Endodermal cell (in vitro differentiated cells): ENCODE results near the gene DRGX. TPM values are rescaled to one million over a fixed set of nuclear protein-coding genes. Genes with fewer than 3 reads are reported as not detected.

Experiments used
- DNase-seq: peaks from one replicate; pipeline ENCODE4 v3.0.0-alpha.2; 2017
- H3K27ac ChIP-seq: 2 replicates; pipeline ENCODE4 v1.5.1; 2013; ENCODE audit warnings: mild to moderate bottlenecking, low read depth, low read length, moderate library complexity
- H3K27me3 ChIP-seq: 2 replicates; pipeline ENCODE4 v1.6.1; 2013; ENCODE audit warnings: mild to moderate bottlenecking, low read length, moderate library complexity; ENCODE audit not compliant: insufficient read depth, control insufficient read depth, poor library complexity, severe bottlenecking
- H3K36me3 ChIP-seq: 2 replicates; pipeline ENCODE4 v1.7.0; 2013; ENCODE audit warnings: mild to moderate bottlenecking, low read length, moderate library complexity; ENCODE audit not compliant: control insufficient read depth, insufficient read depth
- H3K4me1 ChIP-seq: one replicate; pipeline ENCODE4 v1.7.0; 2013; ENCODE audit warnings: low read length; ENCODE audit not compliant: control insufficient read depth, insufficient read depth
- H3K4me3 ChIP-seq: 2 replicates; pipeline ENCODE4 v1.5.1; 2013; ENCODE audit warnings: mild to moderate bottlenecking, low read length, moderate library complexity
- H3K9ac ChIP-seq: 2 replicates; pipeline ENCODE4 v1.6.1; 2013; ENCODE audit warnings: mild to moderate bottlenecking, low read length, moderate library complexity; ENCODE audit not compliant: poor library complexity, severe bottlenecking; ENCODE audit errors: extremely low read depth
- H3K9me3 ChIP-seq: 2 replicates; pipeline ENCODE4 v1.6.1; 2013; ENCODE audit warnings: mild to moderate bottlenecking, low read length, moderate library complexity; ENCODE audit not compliant: control insufficient read depth
- H3K27ac Mint-ChIP-seq: 2 replicates; pipeline ENCODE4 v1.8.0; 2020; ENCODE audit warnings: mixed read lengths
- H3K27me3 Mint-ChIP-seq: 2 replicates; pipeline ENCODE4 v1.8.0; 2021; ENCODE audit warnings: mild to moderate bottlenecking, mixed read lengths; ENCODE audit not compliant: insufficient read depth
- H3K36me3 Mint-ChIP-seq: 2 replicates; pipeline ENCODE4 v1.8.0; 2020; ENCODE audit warnings: low read depth, mixed read lengths
- H3K4me1 Mint-ChIP-seq: 2 replicates; pipeline ENCODE4 v1.8.0; 2020; ENCODE audit warnings: mixed read lengths
- H3K4me3 Mint-ChIP-seq: 2 replicates; pipeline ENCODE4 v1.8.0; 2020; ENCODE audit warnings: mild to moderate bottlenecking, moderate library complexity, mixed read lengths
- H3K9me3 Mint-ChIP-seq: 2 replicates; pipeline ENCODE4 v1.8.0; 2020; ENCODE audit warnings: mild to moderate bottlenecking, mixed read lengths
- WGBS, 2 experiments: methylation state at CpG; one replicate each; pipeline versions ENCODE4 v1.1.5 to v1.1.7; 2013; ENCODE audit warnings: missing lambda C conversion rate in 2 of 2, mixed read lengths in 1 of 2; ENCODE audit not compliant: insufficient coverage in 1 of 2, insufficient read length in 1 of 2; 5-methylcytosine and 5-hydroxymethylcytosine counted together
- total RNA-seq, 2 donors: library from RNA; stranded (reverse); fragmentation: NEBNext Ultra II Directional in 1 of 2; extraction: Animal tissue kit (Norgen Biotek cat#: 25700) in 1 of 2; gene quantifications; 2 replicates in 1 of 2; 3 replicates in 1 of 2; pipeline ENCODE4 v1.2.1, GENCODE V29; 2021
- TF ChIP-seq, protein P1 (sequence below): fragments of 200-600 bp; sonication (generic); conservative IDR thresholded peaks from 2 replicates; pipeline ENCODE4 v1.5.0; 2021; ENCODE audit warnings: antibody characterized with exemption, mild to moderate bottlenecking

The DRGX gene
- total RNA-seq, 2 donors from 2014 or later = not detected

DNA sequence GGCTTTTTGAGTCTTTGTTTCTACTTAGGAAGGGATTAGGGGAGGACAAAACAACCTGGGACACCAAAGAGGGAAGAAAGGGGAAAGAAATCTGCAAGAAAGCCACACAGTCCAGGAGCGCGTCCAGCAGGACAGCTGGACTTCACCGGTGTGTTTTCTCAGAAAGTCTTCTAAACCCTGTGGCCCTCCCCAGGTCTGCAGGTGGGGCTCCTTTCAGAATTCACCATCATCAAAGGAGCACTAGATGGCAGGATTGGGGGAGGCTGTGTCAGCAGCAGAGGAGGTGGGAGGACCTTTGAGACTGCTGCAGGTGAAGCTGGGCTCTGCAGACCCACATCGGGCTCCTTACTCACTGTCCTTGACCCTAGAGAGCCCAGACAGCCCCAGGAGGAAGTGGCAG is 13.9 kb upstream of the DRGX start:
- no peaks in the 10 kb centered on the region for H3K4me1 ChIP-seq
- H3K4me1 Mint-ChIP-seq = no peaks in the 10 kb centered on the region
- no peak for DNase-seq
- no peaks in the 10 kb centered on the region for H3K9me3 Mint-ChIP-seq
- no peak overlapping the region for H3K4me3 ChIP-seq
- H3K36me3 ChIP-seq = no peaks in the 10 kb centered on the region
- TF ChIP-seq, protein P1, sequence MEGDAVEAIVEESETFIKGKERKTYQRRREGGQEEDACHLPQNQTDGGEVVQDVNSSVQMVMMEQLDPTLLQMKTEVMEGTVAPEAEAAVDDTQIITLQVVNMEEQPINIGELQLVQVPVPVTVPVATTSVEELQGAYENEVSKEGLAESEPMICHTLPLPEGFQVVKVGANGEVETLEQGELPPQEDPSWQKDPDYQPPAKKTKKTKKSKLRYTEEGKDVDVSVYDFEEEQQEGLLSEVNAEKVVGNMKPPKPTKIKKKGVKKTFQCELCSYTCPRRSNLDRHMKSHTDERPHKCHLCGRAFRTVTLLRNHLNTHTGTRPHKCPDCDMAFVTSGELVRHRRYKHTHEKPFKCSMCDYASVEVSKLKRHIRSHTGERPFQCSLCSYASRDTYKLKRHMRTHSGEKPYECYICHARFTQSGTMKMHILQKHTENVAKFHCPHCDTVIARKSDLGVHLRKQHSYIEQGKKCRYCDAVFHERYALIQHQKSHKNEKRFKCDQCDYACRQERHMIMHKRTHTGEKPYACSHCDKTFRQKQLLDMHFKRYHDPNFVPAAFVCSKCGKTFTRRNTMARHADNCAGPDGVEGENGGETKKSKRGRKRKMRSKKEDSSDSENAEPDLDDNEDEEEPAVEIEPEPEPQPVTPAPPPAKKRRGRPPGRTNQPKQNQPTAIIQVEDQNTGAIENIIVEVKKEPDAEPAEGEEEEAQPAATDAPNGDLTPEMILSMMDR = peak; percentile 16
- H3K27me3 ChIP-seq = no peaks in the 10 kb centered on the region
- no peaks in the 10 kb centered on the region for H3K9me3 ChIP-seq
- no peak overlapping the region for H3K9ac ChIP-seq
- whole genome bisulfite sequencing, 2 experiments = 92 to 100% methylated on average over 1 to 4 of the region's 4 CpGs
- no peaks in the 10 kb centered on the region for H3K36me3 Mint-ChIP-seq
- no peak overlapping the region for H3K27ac Mint-ChIP-seq
- no peak overlapping the region for H3K4me3 Mint-ChIP-seq
- peaks cover 7% of the 10 kb centered on the region for H3K27me3 Mint-ChIP-seq
- H3K27ac ChIP-seq = no peak overlapping the region

DNA sequence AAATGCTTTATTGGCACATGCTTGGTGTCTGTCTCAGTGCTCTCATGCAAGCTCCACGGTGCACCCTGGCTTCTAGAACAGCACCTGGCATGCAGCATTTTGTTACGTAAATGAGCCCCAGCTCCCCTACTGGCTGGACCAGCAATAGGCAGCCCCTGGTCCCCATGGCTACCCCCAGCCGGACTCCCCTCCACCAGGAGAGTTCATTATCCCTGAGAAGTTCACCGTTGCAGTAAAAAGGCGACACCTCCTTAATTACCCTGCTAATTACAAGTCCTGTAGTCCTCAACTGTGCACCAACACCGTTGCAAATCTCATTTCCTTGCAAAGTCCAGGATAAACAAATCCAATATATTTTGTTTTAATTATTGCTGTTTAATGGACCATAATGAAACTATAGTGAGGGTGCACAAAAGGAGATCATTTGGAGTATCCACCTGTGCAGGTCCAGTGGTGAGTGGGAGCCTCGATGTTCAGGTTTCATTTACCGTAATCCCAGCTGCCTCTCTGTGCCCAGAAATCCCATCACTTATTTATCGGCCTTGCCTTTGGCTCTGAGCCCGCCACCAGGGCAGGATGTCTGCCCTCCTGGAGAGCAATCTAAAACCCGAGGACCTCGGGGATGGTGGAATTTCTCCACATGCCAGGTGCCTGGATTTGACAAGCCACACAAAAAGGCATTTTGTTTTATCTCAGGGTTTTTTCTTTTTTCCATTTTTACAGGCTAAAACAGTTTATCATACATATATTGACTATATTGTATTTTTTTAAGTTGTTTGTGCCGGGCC is 12.8 kb upstream of the DRGX start:
- H3K27ac ChIP-seq = no peak overlapping the region
- WGBS, 2 experiments = 45 to 62% methylated on average over 4 to 12 of the region's 13 CpGs
- H3K27me3 ChIP-seq = peaks cover 7% of the 10 kb centered on the region
- Mint-ChIP-seq H3K27me3 (peaks cover 18% of the 10 kb centered on the region), H3K4me3 (no peak overlapping the region), H3K27ac (no peak overlapping the region), H3K36me3 (no peaks in the 10 kb centered on the region), H3K9me3 (no peaks in the 10 kb centered on the region), H3K4me1 (no peaks in the 10 kb centered on the region)
- no peaks in the 10 kb centered on the region for H3K9me3 ChIP-seq
- H3K9ac ChIP-seq = no peak overlapping the region
- TF ChIP-seq, protein P1 = peak; percentile 52
- H3K36me3 ChIP-seq = no peaks in the 10 kb centered on the region
- no peak overlapping the region for H3K4me3 ChIP-seq
- DNase-seq = peak; percentile 69
- no peaks in the 10 kb centered on the region for H3K4me1 ChIP-seq

DNA sequence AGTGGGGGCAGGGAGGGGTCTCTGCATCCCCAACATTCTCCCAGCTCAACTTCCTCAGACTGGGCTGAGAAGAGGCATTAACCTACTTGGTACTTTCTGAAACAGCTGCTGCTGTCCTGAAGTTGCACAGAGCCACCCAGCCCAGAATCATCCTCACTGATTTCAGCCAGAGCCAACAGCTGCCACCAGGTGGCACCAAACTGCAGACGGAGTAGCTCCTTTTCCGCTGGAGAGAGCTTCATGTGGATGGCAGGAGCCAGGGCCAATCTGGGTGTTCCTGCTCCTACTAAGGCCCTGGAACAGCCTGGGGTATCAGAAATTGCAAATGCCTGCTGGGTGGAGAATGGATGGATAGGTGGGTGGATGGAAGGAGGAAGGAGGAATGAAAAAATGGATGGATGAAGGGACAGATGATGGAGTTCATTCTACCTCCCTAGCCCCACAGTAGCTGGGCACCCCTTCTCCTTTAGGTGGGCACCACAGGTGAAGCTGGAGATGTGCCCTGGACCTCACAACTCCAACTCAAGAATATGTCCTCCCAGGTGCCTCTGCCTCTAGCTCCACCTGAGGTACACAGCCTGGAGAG is 11.8 kb upstream of the DRGX start:
- Histone ChIP-seq H3K4me1 (no peaks in the 10 kb centered on the region), H3K27ac (no peak overlapping the region), H3K36me3 (no peaks in the 10 kb centered on the region), H3K4me3 (no peak overlapping the region), H3K27me3 (peaks cover 18% of the 10 kb centered on the region), H3K9me3 (no peaks in the 10 kb centered on the region), H3K9ac (no peak overlapping the region)
- Mint-ChIP-seq H3K27ac (no peak overlapping the region), H3K9me3 (no peaks in the 10 kb centered on the region), H3K27me3 (peaks cover 27% of the 10 kb centered on the region), H3K36me3 (no peaks in the 10 kb centered on the region), H3K4me3 (no peak overlapping the region), H3K4me1 (no peaks in the 10 kb centered on the region)
- WGBS, 2 experiments = 7% methylated on average over 2 of the region's 2 CpGs; no CpG with 5 or more reads in 1 of the 2 experiments
- peak; percentile 95 for DNase-seq
- TF ChIP-seq, protein P1 = peak; percentile 93
